HG03342 (cell line): ENCODE measurements around the gene CELSR1.
A peak's percentile ranks its signal among the peaks of the same experiment; 100 is the strongest.

ENCODE experiments used
- ATAC-seq: cut with Tn5 transposase; IDR thresholded peaks from one replicate; pipeline ENCODE4 v1.9.1; 2021; ENCODE audit warnings: mild to moderate bottlenecking, moderate library complexity; ENCODE audit not compliant: unreplicated experiment

Gene CELSR1

GRCh38 chr22:46354176-46354992 is 183.0 kb downstream of the CELSR1 start:
- ATAC-seq = no peak

GRCh38 chr22:46353483-46354105 is 183.8 kb downstream of the CELSR1 start:
- no peak for ATAC-seq

- no peak for ATAC-seq
Measured at GRCh38 chr22:46352691-46353386, 184.6 kb downstream of the CELSR1 start.

GRCh38 chr22:46352276-46352675 is 185.1 kb downstream of the CELSR1 start:
- ATAC-seq = no peak

GRCh38 chr22:46351767-46352166 is 185.7 kb downstream of the CELSR1 start:
- ATAC-seq = no peak

GRCh38 chr22:46351131-46351735 is 186.2 kb downstream of the CELSR1 start:
- no peak for ATAC-seq

- no peak for ATAC-seq
Measured at GRCh38 chr22:46350646-46351045, 186.8 kb downstream of the CELSR1 start.

GRCh38 chr22:46350121-46350520 is 187.3 kb downstream of the CELSR1 start:
- ATAC-seq = no peak

- no peak for ATAC-seq
Measured at GRCh38 chr22:46349681-46350080, 187.7 kb downstream of the CELSR1 start.

GRCh38 chr22:46349238-46349637 is 188.2 kb downstream of the CELSR1 start:
- ATAC-seq = no peak

GRCh38 chr22:46348099-46348695 is 189.2 kb downstream of the CELSR1 start:
- no peak for ATAC-seq

GRCh38 chr22:46347646-46348045 is 189.8 kb downstream of the CELSR1 start:
- ATAC-seq = no peak

- ATAC-seq = no peak
Measured at GRCh38 chr22:46346680-46347405, 190.6 kb downstream of the CELSR1 start.

GRCh38 chr22:46340676-46341075 is 196.7 kb downstream of the CELSR1 start:
- no peak for ATAC-seq

GRCh38 chr22:46339956-46340355 is 197.5 kb downstream of the CELSR1 start:
- no peak for ATAC-seq

- ATAC-seq = no peak
Measured at GRCh38 chr22:46338636-46339035, 198.8 kb downstream of the CELSR1 start.

- no peak for ATAC-seq
Measured at GRCh38 chr22:46337870-46338269, 199.6 kb downstream of the CELSR1 start.

- peak; percentile 13 for ATAC-seq
Measured at GRCh38 chr22:46336119-46337078, 201.0 kb downstream of the CELSR1 start.
